ENCODE results near the gene EXOC6. TPM values are rescaled to one million over a fixed set of nuclear protein-coding genes. Genes with fewer than 3 reads are reported as not detected.
"Not testable (repeated sequence)": the region's sequence is repeated elsewhere in the genome, so short reads cannot be mapped to it uniquely, and the experiment has no call there.

The EXOC6 gene
- polyA plus RNA-seq, 6 donors from 2014 or later, result 11.8 to 16.2 (median 14.4) TPM

- Mint-ChIP-seq H3K9me3 (peaks cover 0 to 2% (median 0%) of the 10 kb centered on the region in 7 donors), H3K27me3 (no peaks in the 10 kb centered on the region), H3K27ac (no peak overlapping the region), H3K36me3 (peaks cover 13 to 29% of the 10 kb centered on the region in 2 donors), H3K4me1 (no peaks in the 10 kb centered on the region), H3K4me3 (no peak overlapping the region)
- DNase-seq (no peak), ATAC-seq (ENCODE audit: low read depth in 2 of 2) (no peak)
These were observed 93.9 kb downstream of the EXOC6 start for GRCh38 chr10:92942226-92942625.

GRCh38 chr10:92946491-92946890, 98.2 kb downstream of the EXOC6 start:
- Mint-ChIP-seq H3K4me3 (no peak overlapping the region), H3K36me3 (peaks cover 27 to 49% of the 10 kb centered on the region in 2 donors), H3K9me3 (peaks cover 0 to 8% (median 2%) of the 10 kb centered on the region in 7 donors), H3K27ac (no peak overlapping the region), H3K27me3 (no peaks in the 10 kb centered on the region), H3K4me1 (no peaks in the 10 kb centered on the region)
- DNase-seq (no peak), ATAC-seq (ENCODE audit: low read depth in 2 of 2) (no peak)

DNA sequence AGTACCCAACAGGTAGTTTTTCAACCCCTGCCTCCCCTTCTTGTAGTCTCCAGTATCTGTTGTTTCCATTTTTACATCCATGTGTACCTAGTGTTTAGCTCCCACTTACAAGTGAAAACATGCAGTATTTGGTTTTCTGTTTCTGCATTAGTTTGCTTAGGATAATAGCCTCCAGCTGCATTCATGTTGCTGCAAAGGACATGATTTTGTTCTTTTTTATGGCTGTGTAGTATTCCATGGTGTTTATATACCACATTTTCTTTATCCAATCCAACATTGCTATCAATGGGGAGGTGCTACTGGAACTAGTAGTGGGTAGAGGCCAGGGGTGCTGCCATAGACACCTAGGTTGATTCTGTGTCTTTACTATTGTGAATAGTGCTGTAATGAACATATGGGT, 104.3 kb downstream of the EXOC6 start:
- H3K36me3 Mint-ChIP-seq, result peaks cover 13 to 31% of the 10 kb centered on the region in 2 donors
- not testable (repeated sequence) for H3K27ac Mint-ChIP-seq; H3K27me3 Mint-ChIP-seq; ATAC-seq (ENCODE audit: low read depth in 2 of 2); H3K4me1 Mint-ChIP-seq; H3K9me3 Mint-ChIP-seq; H3K4me3 Mint-ChIP-seq; DNase-seq

DNA sequence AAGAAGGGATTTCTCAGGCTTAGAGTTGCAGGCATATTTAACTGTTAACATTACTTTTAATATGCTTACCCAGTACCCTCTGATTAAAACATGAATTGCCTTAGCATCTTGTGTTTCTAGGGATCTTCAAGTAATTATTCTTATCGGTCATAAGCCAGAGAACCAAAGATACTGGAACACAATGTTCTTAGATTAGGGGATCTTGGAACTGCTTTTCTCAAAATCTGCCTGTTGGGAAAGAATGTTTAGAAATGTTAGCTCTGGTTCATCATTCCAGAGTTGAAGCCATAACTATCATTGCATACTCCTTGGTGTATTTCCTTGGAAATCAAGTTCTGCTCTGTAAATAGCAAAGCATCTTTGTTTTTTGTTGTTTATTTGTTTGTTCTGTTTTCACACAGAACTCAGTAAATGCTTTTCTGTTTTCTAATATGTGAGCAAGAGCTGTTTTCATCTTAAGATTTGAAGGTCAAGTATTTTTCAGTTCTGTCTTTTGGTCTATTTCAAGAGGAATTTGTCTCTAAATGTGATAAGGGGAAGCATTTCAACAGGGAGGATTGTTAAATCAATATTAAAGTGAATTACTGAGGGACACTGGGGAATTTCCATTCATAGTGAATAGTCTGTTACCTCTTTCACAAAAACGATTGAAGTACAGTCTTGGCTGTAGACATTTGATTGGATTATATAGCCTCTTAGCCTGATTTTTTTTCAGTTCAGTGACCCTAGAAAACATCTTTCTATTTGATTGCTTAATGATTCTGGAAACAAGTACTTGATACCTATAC, 109.1 kb downstream of the EXOC6 start:
- ATAC-seq (ENCODE audit: low read depth in 2 of 2), result no peak
- Mint-ChIP-seq H3K27me3 (no peaks in the 10 kb centered on the region), H3K9me3 (no peaks in the 10 kb centered on the region), H3K4me1 (peaks cover 0 to 2% (median 0%) of the 10 kb centered on the region in 3 donors), H3K27ac (no peak overlapping the region), H3K36me3 (peaks cover 0 to 8% of the 10 kb centered on the region in 2 donors), H3K4me3 (no peak overlapping the region)
- no peak for DNase-seq

GRCh38 chr10:92961638-92962037, 113.3 kb downstream of the EXOC6 start:
- DNase-seq (no peak), ATAC-seq (ENCODE audit: low read depth in 2 of 2) (no peak)
- Mint-ChIP-seq H3K27me3 (no peaks in the 10 kb centered on the region), H3K4me1 (peaks cover 0 to 6% (median 0%) of the 10 kb centered on the region in 3 donors), H3K36me3 (peaks cover 0 to 4% of the 10 kb centered on the region in 2 donors), H3K27ac (no peak overlapping the region), H3K9me3 (no peaks in the 10 kb centered on the region), H3K4me3 (no peak overlapping the region)

DNA sequence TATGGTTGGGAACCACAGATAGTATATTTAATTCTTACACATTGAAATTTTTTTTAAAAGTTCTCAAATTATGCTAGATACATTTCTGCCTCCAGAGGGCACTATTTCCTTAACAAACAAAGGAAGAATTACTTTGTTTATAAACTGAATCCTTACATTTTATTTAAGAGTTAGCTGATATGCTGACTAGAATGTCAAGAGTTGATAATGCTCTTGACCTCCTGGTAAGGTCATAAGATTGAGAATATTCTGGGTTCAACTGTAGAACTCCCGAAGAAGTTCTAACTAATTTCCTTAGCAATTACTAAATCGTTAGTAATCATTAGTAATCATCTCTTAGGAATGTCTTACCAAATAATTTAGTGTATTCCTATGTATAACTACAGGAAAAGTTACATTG, 117.0 kb downstream of the EXOC6 start:
- ATAC-seq (ENCODE audit: low read depth in 2 of 2), result no peak
- no peak for DNase-seq
- H3K9me3 Mint-ChIP-seq, result peaks cover 0 to 2% (median 0%) of the 10 kb centered on the region in 7 donors
- H3K27me3 Mint-ChIP-seq, result no peaks in the 10 kb centered on the region
- H3K36me3 Mint-ChIP-seq, result peaks cover 2 to 4% of the 10 kb centered on the region in 2 donors
- H3K4me3 Mint-ChIP-seq, result no peak overlapping the region
- H3K27ac Mint-ChIP-seq, result no peak overlapping the region
- peaks cover 0 to 6% (median 0%) of the 10 kb centered on the region in 3 donors for H3K4me1 Mint-ChIP-seq

- Mint-ChIP-seq H3K36me3 (peaks cover 11 to 21% of the 10 kb centered on the region in 2 donors), H3K9me3 (peaks cover 0 to 5% (median 2%) of the 10 kb centered on the region in 7 donors), H3K27me3 (no peaks in the 10 kb centered on the region), H3K4me1 (peaks cover 0 to 7% (median 3%) of the 10 kb centered on the region in 3 donors), H3K4me3 (no peak overlapping the region), H3K27ac (no peak overlapping the region)
- no peak for ATAC-seq (ENCODE audit: low read depth in 2 of 2)
- DNase-seq, result no peak
These were observed 119.3 kb downstream of the EXOC6 start for GRCh38 chr10:92967641-92968040.

DNA sequence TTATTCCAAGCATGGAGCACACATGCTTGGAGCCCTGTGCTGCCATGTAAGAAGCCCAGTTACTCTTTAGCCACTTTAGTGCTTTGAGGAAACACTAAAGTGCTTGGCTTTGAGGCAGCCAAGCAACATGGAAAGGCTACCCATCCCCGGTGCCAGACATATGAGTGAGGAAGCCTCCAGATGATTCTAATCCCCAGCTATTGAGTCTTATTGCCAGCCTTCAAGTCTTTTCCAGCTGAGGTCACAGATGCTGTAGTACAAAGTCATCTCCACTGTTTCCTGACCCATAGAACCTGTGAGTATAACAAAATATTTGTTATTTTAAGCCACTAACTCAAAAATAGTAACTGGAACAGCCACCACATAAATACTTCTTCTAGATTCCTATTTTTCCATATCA, 120.8 kb downstream of the EXOC6 start:
- H3K36me3 Mint-ChIP-seq, result peaks cover 24 to 36% of the 10 kb centered on the region in 2 donors
- H3K9me3 Mint-ChIP-seq, result peaks cover 0 to 5% (median 4%) of the 10 kb centered on the region in 7 donors
- H3K4me3 Mint-ChIP-seq, result no peak overlapping the region
- H3K27me3 Mint-ChIP-seq, result no peaks in the 10 kb centered on the region
- peaks cover 0 to 5% (median 3%) of the 10 kb centered on the region in 3 donors for H3K4me1 Mint-ChIP-seq
- no peak for DNase-seq
- peak overlapping the region in 1 of 6 donors; percentile 47 for H3K27ac Mint-ChIP-seq
- ATAC-seq (ENCODE audit: low read depth in 2 of 2), result no peak

GRCh38 chr10:92970301-92971070, 122.2 kb downstream of the EXOC6 start:
- Mint-ChIP-seq H3K27ac (peak overlapping the region in 1 of 6 donors; percentile 25), H3K4me1 (peaks cover 0 to 5% (median 3%) of the 10 kb centered on the region in 3 donors), H3K4me3 (no peak overlapping the region), H3K36me3 (peaks cover 24 to 42% of the 10 kb centered on the region in 2 donors), H3K27me3 (no peaks in the 10 kb centered on the region), H3K9me3 (peaks cover 0 to 5% (median 4%) of the 10 kb centered on the region in 7 donors)
- DNase-seq (no peak), ATAC-seq (ENCODE audit: low read depth in 2 of 2) (no peak)

DNA sequence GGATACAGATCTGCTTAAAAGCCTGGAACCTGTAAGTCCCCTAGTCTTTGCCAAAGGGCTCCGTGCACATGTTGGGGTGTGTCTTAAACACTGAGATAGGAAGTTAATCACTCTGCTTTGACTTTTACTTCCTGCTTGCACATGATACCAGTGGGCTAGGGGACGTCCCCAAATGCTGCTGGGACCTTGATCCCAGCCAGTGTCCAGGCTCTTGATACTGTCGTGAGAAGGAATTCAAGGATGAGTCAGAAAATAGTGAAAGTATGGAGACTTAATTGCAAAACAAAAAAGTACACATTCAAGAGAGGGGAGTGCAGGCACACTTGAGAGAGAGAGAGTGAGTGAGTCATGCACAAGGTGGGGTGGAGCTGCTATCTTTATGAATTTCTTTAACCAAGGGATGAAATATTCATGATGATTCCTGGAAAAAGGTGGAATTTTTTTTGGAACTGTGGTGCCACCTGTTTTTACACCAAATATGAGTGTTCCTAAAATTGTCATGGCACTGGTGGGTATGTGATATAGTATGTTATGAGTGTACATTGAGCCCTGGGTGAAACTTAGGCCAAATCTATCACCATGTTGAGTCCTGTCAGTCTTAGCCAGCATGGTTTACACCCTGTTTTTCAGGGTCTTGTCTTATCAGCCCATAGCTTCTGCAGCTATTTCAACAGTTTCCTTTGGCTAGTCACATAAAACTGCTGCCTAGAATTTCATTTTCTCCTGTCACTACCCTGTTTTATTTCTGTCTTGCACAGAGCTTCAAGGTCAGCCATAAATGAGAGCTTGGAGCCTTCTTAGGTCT, 123.9 kb downstream of the EXOC6 start:
- peaks cover 0 to 5% (median 4%) of the 10 kb centered on the region in 7 donors for H3K9me3 Mint-ChIP-seq
- ATAC-seq (ENCODE audit: low read depth in 2 of 2) (no peak), DNase-seq (no peak)
- no peak overlapping the region for H3K27ac Mint-ChIP-seq
- H3K36me3 Mint-ChIP-seq, result peaks cover 24 to 42% of the 10 kb centered on the region in 2 donors
- H3K4me1 Mint-ChIP-seq, result peaks cover 0 to 5% (median 3%) of the 10 kb centered on the region in 3 donors
- peak overlapping the region in 1 of 8 donors; percentile 37 for H3K4me3 Mint-ChIP-seq
- H3K27me3 Mint-ChIP-seq, result no peaks in the 10 kb centered on the region

- DNase-seq (no peak), ATAC-seq (ENCODE audit: low read depth in 2 of 2) (no peak)
- Mint-ChIP-seq H3K9me3 (peaks cover 0 to 5% (median 4%) of the 10 kb centered on the region in 7 donors), H3K27me3 (no peaks in the 10 kb centered on the region), H3K4me1 (peaks cover 0 to 5% (median 3%) of the 10 kb centered on the region in 3 donors), H3K4me3 (no peak overlapping the region), H3K36me3 (peaks cover 24 to 42% of the 10 kb centered on the region in 2 donors), H3K27ac (peak overlapping the region in 1 of 6 donors; percentile 9)
These were observed 124.6 kb downstream of the EXOC6 start for GRCh38 chr10:92972886-92973285.

DNA sequence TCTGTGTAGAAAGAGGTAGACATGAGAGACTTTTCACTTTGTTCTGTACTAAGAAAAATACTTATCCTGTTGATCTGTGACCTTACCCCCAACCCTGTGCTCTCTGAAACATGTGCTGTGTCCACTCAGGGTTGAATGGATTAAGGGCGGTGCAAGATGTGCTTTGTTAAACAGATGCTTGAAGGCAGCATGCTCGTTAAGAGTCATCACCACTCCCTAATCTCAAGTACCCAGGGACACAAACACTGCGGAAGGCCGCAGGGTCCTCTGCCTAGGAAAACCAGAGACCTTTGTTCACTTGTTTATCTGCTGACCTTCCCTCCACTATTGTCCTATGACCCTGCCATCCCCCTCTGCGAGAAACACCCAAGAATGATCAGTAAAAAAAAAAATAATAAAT, 128.0 kb downstream of the EXOC6 start:
- H3K36me3 Mint-ChIP-seq, result peaks cover 24 to 34% of the 10 kb centered on the region in 2 donors
- not testable (repeated sequence) for DNase-seq; H3K27ac Mint-ChIP-seq; H3K9me3 Mint-ChIP-seq; H3K4me1 Mint-ChIP-seq; H3K27me3 Mint-ChIP-seq; H3K4me3 Mint-ChIP-seq; ATAC-seq (ENCODE audit: low read depth in 2 of 2)

DNA sequence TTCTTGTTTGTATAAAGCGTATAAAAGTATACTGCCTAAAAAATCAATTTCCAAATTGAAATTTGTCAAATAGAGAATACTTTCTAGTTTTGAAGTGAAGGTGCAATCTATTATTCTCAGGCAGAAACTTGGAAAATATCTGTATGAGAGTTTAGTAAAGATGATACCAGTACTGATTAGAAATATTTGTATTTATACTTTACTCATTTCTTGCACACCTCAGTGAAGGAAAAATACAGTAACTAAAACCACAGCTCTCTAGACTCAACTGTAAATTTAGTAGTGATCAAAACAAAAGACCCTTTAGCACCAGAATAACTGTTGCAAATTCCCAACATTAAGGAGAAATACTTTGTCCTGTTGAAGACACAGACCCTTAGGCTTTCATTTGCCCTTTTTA, 140.9 kb downstream of the EXOC6 start:
- Mint-ChIP-seq H3K27me3 (no peaks in the 10 kb centered on the region), H3K27ac (no peak overlapping the region), H3K36me3 (peaks cover 11 to 13% of the 10 kb centered on the region in 2 donors), H3K4me1 (peaks cover 2 to 9% (median 3%) of the 10 kb centered on the region in 3 donors), H3K9me3 (peaks cover 0 to 5% (median 0%) of the 10 kb centered on the region in 7 donors), H3K4me3 (no peak overlapping the region)
- no peak for ATAC-seq (ENCODE audit: low read depth in 2 of 2)
- DNase-seq, result no peak

Measured in naive B cell (primary cell).